ENCODE results near the gene PHETA1.

DNA sequence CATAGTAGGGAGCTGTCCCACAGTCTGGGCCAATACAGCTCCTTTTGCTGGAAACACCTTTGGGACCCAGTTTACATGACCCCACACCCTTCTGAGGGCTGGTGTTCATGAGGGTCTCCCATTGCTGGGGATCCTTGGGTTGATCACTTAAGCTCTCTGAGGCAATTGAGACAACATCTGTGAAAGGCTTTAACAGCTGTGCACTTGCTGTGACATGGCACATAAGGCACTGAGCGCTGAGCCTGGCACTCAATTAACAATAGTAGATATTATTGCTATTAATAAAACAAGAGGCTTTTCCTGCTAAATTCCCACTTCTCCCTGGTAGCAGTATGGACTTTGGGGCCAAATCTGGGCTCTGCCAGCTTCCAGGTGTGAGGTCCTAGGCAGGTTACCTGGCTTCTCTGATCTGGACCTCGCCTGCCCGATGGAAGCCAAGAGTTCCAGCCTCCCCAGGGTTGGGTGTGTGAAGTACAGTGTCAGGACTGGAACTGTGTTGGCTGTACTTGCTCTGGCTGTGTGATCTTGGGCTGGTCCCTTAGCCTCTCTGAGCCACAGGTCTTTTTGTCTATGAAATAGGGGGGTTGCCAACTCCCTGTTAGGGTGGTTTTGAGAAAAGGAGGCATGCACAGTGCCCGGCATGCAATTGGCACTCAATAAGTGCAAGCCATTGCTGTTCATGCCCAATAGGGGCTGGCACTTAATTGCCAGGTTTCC, 39.9 kb upstream of the PHETA1 start:
- TF ChIP-seq, protein P1, sequence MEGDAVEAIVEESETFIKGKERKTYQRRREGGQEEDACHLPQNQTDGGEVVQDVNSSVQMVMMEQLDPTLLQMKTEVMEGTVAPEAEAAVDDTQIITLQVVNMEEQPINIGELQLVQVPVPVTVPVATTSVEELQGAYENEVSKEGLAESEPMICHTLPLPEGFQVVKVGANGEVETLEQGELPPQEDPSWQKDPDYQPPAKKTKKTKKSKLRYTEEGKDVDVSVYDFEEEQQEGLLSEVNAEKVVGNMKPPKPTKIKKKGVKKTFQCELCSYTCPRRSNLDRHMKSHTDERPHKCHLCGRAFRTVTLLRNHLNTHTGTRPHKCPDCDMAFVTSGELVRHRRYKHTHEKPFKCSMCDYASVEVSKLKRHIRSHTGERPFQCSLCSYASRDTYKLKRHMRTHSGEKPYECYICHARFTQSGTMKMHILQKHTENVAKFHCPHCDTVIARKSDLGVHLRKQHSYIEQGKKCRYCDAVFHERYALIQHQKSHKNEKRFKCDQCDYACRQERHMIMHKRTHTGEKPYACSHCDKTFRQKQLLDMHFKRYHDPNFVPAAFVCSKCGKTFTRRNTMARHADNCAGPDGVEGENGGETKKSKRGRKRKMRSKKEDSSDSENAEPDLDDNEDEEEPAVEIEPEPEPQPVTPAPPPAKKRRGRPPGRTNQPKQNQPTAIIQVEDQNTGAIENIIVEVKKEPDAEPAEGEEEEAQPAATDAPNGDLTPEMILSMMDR (IDR thresholded peaks at IDR 0.05): no peak
- no peak for TF ChIP-seq POLR2A (IDR thresholded peaks at IDR 0.05)
